Upper lobe of left lung (tissue), 4 donors: ENCODE data around the gene CYP46A1.

Source experiments
- CTCF ChIP-seq, 6 experiments: fragments of 450-650 bp in 4 of 6; fragments of 200-600 bp in 2 of 6; sonication (generic) in 2 of 6; IDR thresholded peaks; one replicate each; pipeline ENCODE4 v1.5.1; 2016 to 2019; ENCODE audit warnings: antibody characterized with exemption in 6 of 6
- POLR2A ChIP-seq, 4 donors: fragments of 450-650 bp; IDR thresholded peaks; one replicate each; pipeline ENCODE4 v1.5.1; 2016 to 2017; ENCODE audit warnings: antibody characterized with exemption in 4 of 4, mild to moderate bottlenecking in 2 of 4
- POLR2AphosphoS5 ChIP-seq, 2 donors: sonication (generic); formaldehyde crosslinking; IDR thresholded peaks; one replicate each; pipeline ENCODE4 v1.5.1; 2017; ENCODE audit warnings: antibody characterized with exemption in 2 of 2

DNA sequence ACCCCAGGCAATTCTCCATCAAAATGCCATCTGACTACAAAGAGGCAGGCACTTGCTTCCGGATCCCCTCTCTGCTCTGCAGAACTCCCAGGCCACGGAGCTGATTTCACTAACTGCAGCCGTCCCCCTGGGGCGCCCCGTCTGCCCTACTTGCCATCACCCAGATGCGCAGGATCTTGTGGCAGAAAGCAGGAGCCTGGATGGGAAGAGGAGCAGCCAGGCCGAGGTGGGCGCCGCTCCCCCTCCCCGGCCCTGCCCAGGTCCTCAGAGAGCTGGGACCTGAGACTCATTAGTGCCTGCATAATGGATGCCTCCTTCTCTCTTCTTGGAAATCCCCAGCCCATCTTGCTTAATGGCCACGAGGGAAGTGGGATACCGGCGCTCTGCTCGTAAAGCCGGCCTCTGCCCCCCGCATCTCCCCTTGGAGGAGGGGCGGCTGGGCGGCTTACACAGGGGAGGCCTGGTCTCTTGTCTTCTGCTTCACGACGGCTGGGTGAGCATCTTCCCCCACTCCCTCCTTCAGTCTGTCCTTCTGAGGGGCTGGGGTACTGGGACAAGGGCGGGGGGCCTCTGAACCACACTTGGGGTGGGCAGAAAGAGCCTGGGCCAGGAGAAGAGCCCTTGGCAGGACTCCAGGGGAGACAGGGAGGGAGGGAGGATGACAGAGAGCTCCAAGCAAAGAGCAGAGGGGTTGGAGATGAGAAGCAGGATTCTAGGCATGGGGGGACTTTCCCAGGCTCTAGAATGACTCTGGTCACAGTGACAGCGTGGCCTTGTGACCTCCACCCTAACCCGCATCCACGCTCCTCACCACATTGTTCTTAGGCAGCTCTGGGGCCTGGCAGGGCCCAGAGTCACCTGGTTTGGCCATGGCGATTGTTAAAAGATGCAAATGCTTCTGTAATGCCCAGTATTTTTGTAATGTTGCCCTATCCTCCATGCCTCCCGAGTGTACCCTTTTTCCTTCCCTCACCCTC, 89.7 kb downstream of the CYP46A1 start:
- TF ChIP-seq POLR2A (IDR thresholded peaks at IDR 0.05) (no peak), CTCF (IDR thresholded peaks at IDR 0.05) (no peak), POLR2AphosphoS5 (IDR thresholded peaks at IDR 0.05) (no peak)
